ENCODE data around the gene RPLP2.

The RPLP2 gene

GRCh38 chr11:855330-855674, 45.5 kb downstream of the RPLP2 start:
- TF ChIP-seq, protein P1, sequence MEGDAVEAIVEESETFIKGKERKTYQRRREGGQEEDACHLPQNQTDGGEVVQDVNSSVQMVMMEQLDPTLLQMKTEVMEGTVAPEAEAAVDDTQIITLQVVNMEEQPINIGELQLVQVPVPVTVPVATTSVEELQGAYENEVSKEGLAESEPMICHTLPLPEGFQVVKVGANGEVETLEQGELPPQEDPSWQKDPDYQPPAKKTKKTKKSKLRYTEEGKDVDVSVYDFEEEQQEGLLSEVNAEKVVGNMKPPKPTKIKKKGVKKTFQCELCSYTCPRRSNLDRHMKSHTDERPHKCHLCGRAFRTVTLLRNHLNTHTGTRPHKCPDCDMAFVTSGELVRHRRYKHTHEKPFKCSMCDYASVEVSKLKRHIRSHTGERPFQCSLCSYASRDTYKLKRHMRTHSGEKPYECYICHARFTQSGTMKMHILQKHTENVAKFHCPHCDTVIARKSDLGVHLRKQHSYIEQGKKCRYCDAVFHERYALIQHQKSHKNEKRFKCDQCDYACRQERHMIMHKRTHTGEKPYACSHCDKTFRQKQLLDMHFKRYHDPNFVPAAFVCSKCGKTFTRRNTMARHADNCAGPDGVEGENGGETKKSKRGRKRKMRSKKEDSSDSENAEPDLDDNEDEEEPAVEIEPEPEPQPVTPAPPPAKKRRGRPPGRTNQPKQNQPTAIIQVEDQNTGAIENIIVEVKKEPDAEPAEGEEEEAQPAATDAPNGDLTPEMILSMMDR (IDR thresholded peaks at IDR 0.05; ENCODE audit: low read depth, low read length, missing control alignments), result no peak
- in situ Hi-C loops (cut with HindIII; ENCODE audit: low pct_ligation_motif_present, low sequenced_read_pairs), result no loop called here
- DNase-seq, result no peak
- no peaks in the 10 kb centered on the region for H3K27me3 ChIP-seq (replicated peaks)
- H3K36me3 ChIP-seq (replicated peaks), result no peaks in the 10 kb centered on the region
- H3K4me3 ChIP-seq (ENCODE audit: low read depth, low read length), result no peak overlapping the region
- H3K27ac ChIP-seq, result no peak overlapping the region

- no peak overlapping the region for H3K27ac ChIP-seq
- no peak for DNase-seq
- no peaks in the 10 kb centered on the region for H3K36me3 ChIP-seq (replicated peaks)
- TF ChIP-seq, protein P1 (IDR thresholded peaks at IDR 0.05; ENCODE audit: low read depth, low read length, missing control alignments), result no peak
- in situ Hi-C loops (cut with HindIII; ENCODE audit: low pct_ligation_motif_present, low sequenced_read_pairs), result no loop called here
- H3K27me3 ChIP-seq (replicated peaks), result no peaks in the 10 kb centered on the region
- H3K4me3 ChIP-seq (ENCODE audit: low read depth, low read length), result no peak overlapping the region
Measured at GRCh38 chr11:855796-856195, 46.0 kb downstream of the RPLP2 start.

DNA sequence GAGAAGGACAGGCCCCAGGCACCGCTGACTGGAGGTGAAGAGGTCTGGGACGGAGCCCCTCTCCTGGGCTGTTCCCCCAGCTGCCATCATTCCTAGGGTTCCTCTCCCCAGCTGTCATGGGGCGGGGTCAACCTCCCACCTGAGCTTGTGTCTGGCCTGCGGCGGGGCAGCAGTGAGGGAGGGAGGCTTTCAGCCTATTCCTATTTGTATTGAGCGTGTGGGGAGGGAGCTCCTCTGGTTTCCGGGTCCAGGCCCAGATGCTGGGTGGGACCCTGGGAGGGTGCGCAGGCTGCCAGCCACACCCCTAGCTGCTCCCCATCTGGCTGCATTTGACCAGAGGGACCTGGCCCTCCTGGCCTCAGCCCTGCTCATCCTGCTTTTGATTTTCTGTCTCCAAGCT, 46.6 kb downstream of the RPLP2 start:
- in situ Hi-C loops (cut with HindIII; ENCODE audit: low pct_ligation_motif_present, low sequenced_read_pairs), result no loop called here
- DNase-seq, result no peak
- no peaks in the 10 kb centered on the region for H3K27me3 ChIP-seq (replicated peaks)
- H3K4me3 ChIP-seq (ENCODE audit: low read depth, low read length), result no peak overlapping the region
- TF ChIP-seq, protein P1 (IDR thresholded peaks at IDR 0.05; ENCODE audit: low read depth, low read length, missing control alignments), result no peak
- no peaks in the 10 kb centered on the region for H3K36me3 ChIP-seq (replicated peaks)
- no peak overlapping the region for H3K27ac ChIP-seq

DNA sequence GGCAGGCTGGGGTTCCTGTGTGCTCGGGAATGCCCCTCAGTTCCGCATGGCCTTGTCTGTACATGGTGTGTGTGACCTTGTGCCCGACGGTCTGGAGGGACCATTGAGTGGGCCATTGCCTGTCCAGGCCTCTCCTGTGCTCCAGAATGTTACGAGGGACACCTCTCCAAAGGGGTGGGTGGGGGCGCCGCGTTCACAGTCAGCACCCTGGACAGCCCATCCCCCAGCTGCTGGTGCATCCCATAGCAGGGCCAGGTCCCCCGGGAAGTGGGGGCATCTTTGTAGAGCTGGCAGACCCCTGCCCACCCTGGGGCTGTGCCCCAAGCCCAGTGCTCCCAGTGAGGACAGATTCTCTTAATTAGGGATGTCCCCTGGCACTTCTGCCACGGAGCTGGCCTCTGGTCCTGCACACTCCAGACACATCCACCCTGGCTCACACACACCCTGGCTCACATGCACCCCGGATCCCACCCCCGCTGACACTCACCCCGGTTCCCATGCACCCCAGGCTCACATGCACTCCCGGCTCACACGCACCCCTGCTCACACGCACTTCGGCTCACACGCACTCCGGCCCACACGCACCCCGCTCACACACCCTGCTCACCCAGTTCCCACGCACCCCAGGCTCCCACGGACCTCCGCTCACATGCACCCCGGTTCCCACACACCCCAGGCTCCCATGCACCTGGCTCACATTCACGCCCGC, 48.4 kb downstream of the RPLP2 start:
- no peak overlapping the region for H3K27ac ChIP-seq
- TF ChIP-seq, protein P1 (IDR thresholded peaks at IDR 0.05; ENCODE audit: low read depth, low read length, missing control alignments), result no peak
- no peak for DNase-seq
- H3K27me3 ChIP-seq (replicated peaks), result no peaks in the 10 kb centered on the region
- H3K36me3 ChIP-seq (replicated peaks), result peaks cover 2% of the 10 kb centered on the region
- in situ Hi-C loops (cut with HindIII; ENCODE audit: low pct_ligation_motif_present, low sequenced_read_pairs), result no loop called here
- H3K4me3 ChIP-seq (ENCODE audit: low read depth, low read length), result no peak overlapping the region

DNA sequence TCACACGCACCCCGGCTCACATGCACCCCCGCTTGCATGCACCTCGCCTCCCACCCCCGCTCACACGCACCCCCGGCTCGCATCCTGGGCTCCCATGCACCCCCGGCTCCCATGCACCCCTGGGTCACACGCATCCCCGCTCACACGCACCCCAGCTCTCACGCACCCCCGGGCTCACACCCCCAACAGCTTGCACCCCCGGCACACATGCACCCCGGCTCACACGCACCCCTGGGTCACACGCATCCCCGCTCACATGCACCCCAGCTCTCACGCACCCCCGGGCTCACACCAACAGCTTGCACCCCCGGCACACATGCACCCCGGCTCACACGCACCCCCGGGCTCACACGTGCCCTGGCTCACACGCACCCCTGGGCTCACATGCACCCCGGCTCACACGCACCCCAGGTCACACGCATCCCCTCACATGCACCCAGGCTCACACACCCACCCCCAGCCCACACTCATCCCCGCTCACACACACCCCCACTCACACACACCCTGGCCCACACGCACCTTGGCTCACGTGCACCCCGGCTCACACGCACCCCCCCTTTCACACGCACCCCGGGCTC, 49.1 kb downstream of the RPLP2 start:
- H3K4me3 ChIP-seq (ENCODE audit: low read depth, low read length), result peak overlapping the region; percentile 9
- peaks cover 2% of the 10 kb centered on the region for H3K36me3 ChIP-seq (replicated peaks)
- DNase-seq, result no peak
- no peaks in the 10 kb centered on the region for H3K27me3 ChIP-seq (replicated peaks)
- TF ChIP-seq, protein P1 (IDR thresholded peaks at IDR 0.05; ENCODE audit: low read depth, low read length, missing control alignments), result no peak
- H3K27ac ChIP-seq, result no peak overlapping the region
- in situ Hi-C loops (cut with HindIII; ENCODE audit: low pct_ligation_motif_present, low sequenced_read_pairs), result no loop called here
